Measurements from ENCODE around the gene VTI1A. TPM values are rescaled to one million over a fixed set of nuclear protein-coding genes. Genes with fewer than 3 reads are reported as not detected.

The VTI1A gene
- total and polyA plus RNA-seq, 2 of the 13 experiments (the other 11 are each of a cell fraction or from before 2014, with no cell fraction given): 11.7 to 32.7 TPM

DNA sequence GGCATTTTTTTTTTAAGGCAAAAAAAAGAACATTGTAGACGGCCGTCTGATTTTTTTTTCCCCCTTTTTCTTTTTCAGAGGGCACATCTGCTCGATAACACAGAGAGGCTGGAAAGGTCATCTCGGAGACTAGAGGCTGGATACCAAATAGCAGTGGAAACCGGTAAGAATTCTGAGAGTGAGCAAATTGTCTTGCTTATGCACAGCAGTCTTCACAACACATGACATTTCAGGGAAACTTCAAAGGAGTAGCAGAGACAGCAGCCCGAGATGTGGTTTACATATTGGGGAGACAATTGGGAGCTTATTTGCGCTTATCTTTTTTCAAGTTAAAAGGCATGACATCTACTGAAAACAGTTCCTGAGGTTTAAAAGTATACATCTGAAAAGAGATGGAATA, 91.2 kb downstream of the VTI1A start:
- ATAC-seq (no peak), DNase-seq (ENCODE audit: low spot score) (no peak), FAIRE-seq (no peak)
- no peaks in the 10 kb centered on the region for H3K9me3 ChIP-seq (ENCODE audit: low read length)
- ChIA-PET POLR2A (no interaction called here), CTCF (ENCODE audit: low intra/inter-chr PET ratio, low total read pairs) (no interaction called here)
- no peaks in the 10 kb centered on the region for H4K20me1 ChIP-seq (ENCODE audit: insufficient read depth, low read length)
- no peak overlapping the region for H3K9ac ChIP-seq (ENCODE audit: insufficient read depth, low read depth, low read length)
- in situ Hi-C loops (cut with HindIII; ENCODE audit: extremely low pct_ligation_motif_present, low pct_unique_long_range_greater_than_20kb): no loop called here
- intact Hi-C loops (cut with micrococcal nuclease; ENCODE audit: unreplicated experiment): no loop called here
- H3K4me2 ChIP-seq (ENCODE audit: low read depth, low read length): no peak overlapping the region
- WGBS (ENCODE audit: low lambda C conversion rate): 96% methylated on average over 7 of the region's 7 CpGs
- peaks cover 13% of the 10 kb centered on the region for H3K4me1 ChIP-seq (ENCODE audit: insufficient read depth, low read length)
- H3K4me3 ChIP-seq (replicated peaks in 1 of 3; ENCODE audit: insufficient read depth in 1 of 3, low read depth in 2 of 3, low read length in 3 of 3): no peak overlapping the region
- no peaks in the 10 kb centered on the region for H3K79me2 ChIP-seq (ENCODE audit: insufficient read depth, low read length)
- H3K27ac ChIP-seq (ENCODE audit: extremely low read length, insufficient read depth, low read length): no peak overlapping the region
- no peak overlapping the region for H2AFZ ChIP-seq (ENCODE audit: low read length)
- peaks cover 2 to 8% of the 10 kb centered on the region in 2 experiments; a peak in 3 of 5 replicates for H3K36me3 ChIP-seq (replicated peaks in 1 of 2; ENCODE audit: control insufficient read depth in 1 of 2, insufficient read depth in 2 of 2, low read length in 2 of 2)
- H3K27me3 ChIP-seq (ENCODE audit: control insufficient read depth in 1 of 2, insufficient read depth in 2 of 2, low read length in 2 of 2): no peaks in the 10 kb centered on the region
- BruUV-seq (replicated peaks): no TSS peak
- no peak for TF ChIP-seq KDM6A (CRISPR knock-in tag; IDR thresholded peaks at IDR 0.05; ENCODE audit: low read depth)
- TF ChIP-seq ZNF335 (CRISPR knock-in tag; IDR thresholded peaks at IDR 0.05): no peak
- TF ChIP-seq HOMEZ (CRISPR knock-in tag; IDR thresholded peaks at IDR 0.05; ENCODE audit: low read depth): no peak
- no peak for TF ChIP-seq KDM3A (CRISPR knock-in tag; IDR thresholded peaks at IDR 0.05; ENCODE audit: low read depth)
- TF ChIP-seq, protein P1, sequence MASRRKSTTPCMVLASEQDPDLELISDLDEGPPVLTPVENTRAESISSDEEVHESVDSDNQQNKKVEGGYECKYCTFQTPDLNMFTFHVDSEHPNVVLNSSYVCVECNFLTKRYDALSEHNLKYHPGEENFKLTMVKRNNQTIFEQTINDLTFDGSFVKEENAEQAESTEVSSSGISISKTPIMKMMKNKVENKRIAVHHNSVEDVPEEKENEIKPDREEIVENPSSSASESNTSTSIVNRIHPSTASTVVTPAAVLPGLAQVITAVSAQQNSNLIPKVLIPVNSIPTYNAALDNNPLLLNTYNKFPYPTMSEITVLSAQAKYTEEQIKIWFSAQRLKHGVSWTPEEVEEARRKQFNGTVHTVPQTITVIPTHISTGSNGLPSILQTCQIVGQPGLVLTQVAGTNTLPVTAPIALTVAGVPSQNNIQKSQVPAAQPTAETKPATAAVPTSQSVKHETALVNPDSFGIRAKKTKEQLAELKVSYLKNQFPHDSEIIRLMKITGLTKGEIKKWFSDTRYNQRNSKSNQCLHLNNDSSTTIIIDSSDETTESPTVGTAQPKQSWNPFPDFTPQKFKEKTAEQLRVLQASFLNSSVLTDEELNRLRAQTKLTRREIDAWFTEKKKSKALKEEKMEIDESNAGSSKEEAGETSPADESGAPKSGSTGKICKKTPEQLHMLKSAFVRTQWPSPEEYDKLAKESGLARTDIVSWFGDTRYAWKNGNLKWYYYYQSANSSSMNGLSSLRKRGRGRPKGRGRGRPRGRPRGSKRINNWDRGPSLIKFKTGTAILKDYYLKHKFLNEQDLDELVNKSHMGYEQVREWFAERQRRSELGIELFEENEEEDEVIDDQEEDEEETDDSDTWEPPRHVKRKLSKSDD (CRISPR knock-in tag; IDR thresholded peaks at IDR 0.05; ENCODE audit: low read depth): no peak
- TF ChIP-seq, protein P2, sequence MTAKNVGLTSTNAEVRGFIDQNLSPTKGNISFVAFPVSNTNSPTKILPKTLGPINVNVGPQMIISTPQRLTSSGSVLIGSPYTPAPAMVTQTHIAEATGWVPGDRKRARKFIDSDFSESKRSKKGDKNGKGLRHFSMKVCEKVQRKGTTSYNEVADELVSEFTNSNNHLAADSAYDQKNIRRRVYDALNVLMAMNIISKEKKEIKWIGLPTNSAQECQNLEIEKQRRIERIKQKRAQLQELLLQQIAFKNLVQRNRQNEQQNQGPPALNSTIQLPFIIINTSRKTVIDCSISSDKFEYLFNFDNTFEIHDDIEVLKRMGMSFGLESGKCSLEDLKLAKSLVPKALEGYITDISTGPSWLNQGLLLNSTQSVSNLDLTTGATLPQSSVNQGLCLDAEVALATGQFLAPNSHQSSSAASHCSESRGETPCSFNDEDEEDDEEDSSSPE (CRISPR knock-in tag; IDR thresholded peaks at IDR 0.05): no peak
- no peak for TF ChIP-seq ZNF343 (CRISPR knock-in tag; IDR thresholded peaks at IDR 0.05)
- no peak for TF ChIP-seq SOX5 (CRISPR knock-in tag; IDR thresholded peaks at IDR 0.05; ENCODE audit: borderline replicate concordance)
- TF ChIP-seq FOXK2 (IDR thresholded peaks at IDR 0.05): no peak
- TF ChIP-seq ZNF607 (CRISPR knock-in tag; IDR thresholded peaks at IDR 0.05; ENCODE audit: borderline replicate concordance): no peak
- no peak for TF ChIP-seq ZNF331 (CRISPR knock-in tag; IDR thresholded peaks at IDR 0.05)
- no peak for TF ChIP-seq ZNF672 (CRISPR knock-in tag; IDR thresholded peaks at IDR 0.05)
- TF ChIP-seq, protein P3, sequence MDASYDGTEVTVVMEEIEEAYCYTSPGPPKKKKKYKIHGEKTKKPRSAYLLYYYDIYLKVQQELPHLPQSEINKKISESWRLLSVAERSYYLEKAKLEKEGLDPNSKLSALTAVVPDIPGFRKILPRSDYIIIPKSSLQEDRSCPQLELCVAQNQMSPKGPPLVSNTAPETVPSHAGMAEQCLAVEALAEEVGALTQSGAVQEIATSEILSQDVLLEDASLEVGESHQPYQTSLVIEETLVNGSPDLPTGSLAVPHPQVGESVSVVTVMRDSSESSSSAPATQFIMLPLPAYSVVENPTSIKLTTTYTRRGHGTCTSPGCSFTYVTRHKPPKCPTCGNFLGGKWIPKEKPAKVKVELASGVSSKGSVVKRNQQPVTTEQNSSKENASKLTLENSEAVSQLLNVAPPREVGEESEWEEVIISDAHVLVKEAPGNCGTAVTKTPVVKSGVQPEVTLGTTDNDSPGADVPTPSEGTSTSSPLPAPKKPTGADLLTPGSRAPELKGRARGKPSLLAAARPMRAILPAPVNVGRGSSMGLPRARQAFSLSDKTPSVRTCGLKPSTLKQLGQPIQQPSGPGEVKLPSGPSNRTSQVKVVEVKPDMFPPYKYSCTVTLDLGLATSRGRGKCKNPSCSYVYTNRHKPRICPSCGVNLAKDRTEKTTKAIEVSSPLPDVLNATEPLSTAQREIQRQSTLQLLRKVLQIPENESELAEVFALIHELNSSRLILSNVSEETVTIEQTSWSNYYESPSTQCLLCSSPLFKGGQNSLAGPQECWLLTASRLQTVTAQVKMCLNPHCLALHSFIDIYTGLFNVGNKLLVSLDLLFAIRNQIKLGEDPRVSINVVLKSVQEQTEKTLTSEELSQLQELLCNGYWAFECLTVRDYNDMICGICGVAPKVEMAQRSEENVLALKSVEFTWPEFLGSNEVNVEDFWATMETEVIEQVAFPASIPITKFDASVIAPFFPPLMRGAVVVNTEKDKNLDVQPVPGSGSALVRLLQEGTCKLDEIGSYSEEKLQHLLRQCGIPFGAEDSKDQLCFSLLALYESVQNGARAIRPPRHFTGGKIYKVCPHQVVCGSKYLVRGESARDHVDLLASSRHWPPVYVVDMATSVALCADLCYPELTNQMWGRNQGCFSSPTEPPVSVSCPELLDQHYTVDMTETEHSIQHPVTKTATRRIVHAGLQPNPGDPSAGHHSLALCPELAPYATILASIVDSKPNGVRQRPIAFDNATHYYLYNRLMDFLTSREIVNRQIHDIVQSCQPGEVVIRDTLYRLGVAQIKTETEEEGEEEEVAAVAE (CRISPR knock-in tag; IDR thresholded peaks at IDR 0.05; ENCODE audit: borderline replicate concordance): no peak
- no peak for TF ChIP-seq TAF1 (CRISPR knock-in tag; IDR thresholded peaks at IDR 0.05)
- no peak for TF ChIP-seq KLF9 (CRISPR knock-in tag; IDR thresholded peaks at IDR 0.05; ENCODE audit: low read depth)
- TF ChIP-seq, protein P4, sequence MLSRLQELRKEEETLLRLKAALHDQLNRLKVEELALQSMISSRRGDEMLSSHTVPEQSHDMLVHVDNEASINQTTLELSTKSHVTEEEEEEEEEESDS (CRISPR knock-in tag; IDR thresholded peaks at IDR 0.05; ENCODE audit: borderline replicate concordance): no peak
- TF ChIP-seq SRSF4 (IDR thresholded peaks at IDR 0.05; ENCODE audit: low read depth, low read length, poor library complexity, severe bottlenecking): no peak

All from HepG2 (cell line).